Neutrophil (primary cell): Measurements from ENCODE around the gene ZNF778.

ENCODE experiments used
- H3K27ac ChIP-seq: fragments of 200-600 bp; sonication (generic); 2 replicates; pipeline ENCODE4 v1.5.1; 2016; ENCODE audit warnings: mild to moderate bottlenecking, moderate library complexity
- H3K27me3 ChIP-seq: fragments of 200-600 bp; sonication (generic); 2 replicates; pipeline ENCODE4 v1.6.0; 2016; ENCODE audit warnings: mild to moderate bottlenecking
- H3K36me3 ChIP-seq: fragments of 200-600 bp; sonication (generic); 2 replicates; pipeline ENCODE4 v1.5.1; 2017
- H3K4me1 ChIP-seq, 2 experiments: fragments of 200-600 bp in 1 of 2; sonication (generic) in 1 of 2; 1 replicate in 1 of 2; 2 replicates in 1 of 2; pipeline versions ENCODE4 v1.5.1 to v1.6.1; 2013 to 2016; ENCODE audit warnings: low read depth in 1 of 2, low read length in 1 of 2, mild to moderate bottlenecking in 1 of 2, moderate library complexity in 1 of 2; ENCODE audit not compliant: control insufficient read depth in 1 of 2, insufficient read depth in 1 of 2
- H3K4me3 ChIP-seq, 2 experiments: fragments of 200-600 bp in 1 of 2; sonication (generic) in 1 of 2; 1 replicate in 1 of 2; 2 replicates in 1 of 2; pipeline ENCODE4 v1.5.1; 2013 to 2016; ENCODE audit warnings: low read depth in 1 of 2, low read length in 1 of 2, mild to moderate bottlenecking in 1 of 2, moderate library complexity in 1 of 2
- H3K9me3 ChIP-seq: fragments of 200-600 bp; sonication (generic); 2 replicates; pipeline ENCODE4 v1.5.1; 2016
- CTCF ChIP-seq: fragments of 200-600 bp; sonication (generic); IDR thresholded peaks from 2 replicates; pipeline ENCODE4 v1.5.1; 2016; ENCODE audit warnings: antibody characterized with exemption

ZNF778 gene

GRCh38 chr16:89178453-89179147, 38.9 kb upstream of the ZNF778 start:
- Histone ChIP-seq H3K27ac (no peak overlapping the region), H3K27me3 (peaks cover 34% of the 10 kb centered on the region), H3K4me1 (no peaks in the 10 kb centered on the region), H3K4me3 (no peak overlapping the region), H3K9me3 (no peaks in the 10 kb centered on the region), H3K36me3 (no peaks in the 10 kb centered on the region)
- no peak for TF ChIP-seq CTCF

GRCh38 chr16:89179148-89179484, 38.4 kb upstream of the ZNF778 start:
- Histone ChIP-seq H3K36me3 (no peaks in the 10 kb centered on the region), H3K27ac (no peak overlapping the region), H3K9me3 (no peaks in the 10 kb centered on the region), H3K27me3 (peaks cover 34% of the 10 kb centered on the region), H3K4me1 (no peaks in the 10 kb centered on the region), H3K4me3 (no peak overlapping the region)
- no peak for TF ChIP-seq CTCF

- Histone ChIP-seq H3K27me3 (peaks cover 36% of the 10 kb centered on the region), H3K4me1 (no peaks in the 10 kb centered on the region), H3K36me3 (no peaks in the 10 kb centered on the region), H3K9me3 (no peaks in the 10 kb centered on the region), H3K27ac (no peak overlapping the region), H3K4me3 (no peak overlapping the region)
- no peak for TF ChIP-seq CTCF
Measured at GRCh38 chr16:89179656-89180315, 37.7 kb upstream of the ZNF778 start.

- no peak for TF ChIP-seq CTCF
- Histone ChIP-seq H3K36me3 (no peaks in the 10 kb centered on the region), H3K4me1 (no peaks in the 10 kb centered on the region), H3K9me3 (no peaks in the 10 kb centered on the region), H3K27ac (no peak overlapping the region), H3K27me3 (peaks cover 27% of the 10 kb centered on the region), H3K4me3 (no peak overlapping the region)
Measured at GRCh38 chr16:89183463-89183862, 34.0 kb upstream of the ZNF778 start.

GRCh38 chr16:89183975-89184676, 33.4 kb upstream of the ZNF778 start:
- TF ChIP-seq CTCF = no peak
- Histone ChIP-seq H3K9me3 (no peaks in the 10 kb centered on the region), H3K27me3 (peaks cover 27% of the 10 kb centered on the region), H3K4me3 (no peak overlapping the region), H3K27ac (no peak overlapping the region), H3K36me3 (no peaks in the 10 kb centered on the region), H3K4me1 (no peaks in the 10 kb centered on the region)
